ENCODE data around the gene SAMM50. TPM values are rescaled to one million over a fixed set of nuclear protein-coding genes. Genes with fewer than 3 reads are reported as not detected.

SAMM50 gene
- total RNA-seq, 4 donors from 2014 or later, result 21.6 to 28.6 (median 27.2) TPM

- Histone ChIP-seq H3K9me3 (no peaks in the 10 kb centered on the region), H3K27me3 (no peaks in the 10 kb centered on the region), H3K27ac (replicated peaks in 1 of 4) (no peak overlapping the region), H3K36me3 (peaks cover 64 to 95% (median 90%) of the 10 kb centered on the region in 4 donors), H3K4me1 (no peaks in the 10 kb centered on the region), H3K4me3 (no peak overlapping the region)
- TF ChIP-seq, protein P1, sequence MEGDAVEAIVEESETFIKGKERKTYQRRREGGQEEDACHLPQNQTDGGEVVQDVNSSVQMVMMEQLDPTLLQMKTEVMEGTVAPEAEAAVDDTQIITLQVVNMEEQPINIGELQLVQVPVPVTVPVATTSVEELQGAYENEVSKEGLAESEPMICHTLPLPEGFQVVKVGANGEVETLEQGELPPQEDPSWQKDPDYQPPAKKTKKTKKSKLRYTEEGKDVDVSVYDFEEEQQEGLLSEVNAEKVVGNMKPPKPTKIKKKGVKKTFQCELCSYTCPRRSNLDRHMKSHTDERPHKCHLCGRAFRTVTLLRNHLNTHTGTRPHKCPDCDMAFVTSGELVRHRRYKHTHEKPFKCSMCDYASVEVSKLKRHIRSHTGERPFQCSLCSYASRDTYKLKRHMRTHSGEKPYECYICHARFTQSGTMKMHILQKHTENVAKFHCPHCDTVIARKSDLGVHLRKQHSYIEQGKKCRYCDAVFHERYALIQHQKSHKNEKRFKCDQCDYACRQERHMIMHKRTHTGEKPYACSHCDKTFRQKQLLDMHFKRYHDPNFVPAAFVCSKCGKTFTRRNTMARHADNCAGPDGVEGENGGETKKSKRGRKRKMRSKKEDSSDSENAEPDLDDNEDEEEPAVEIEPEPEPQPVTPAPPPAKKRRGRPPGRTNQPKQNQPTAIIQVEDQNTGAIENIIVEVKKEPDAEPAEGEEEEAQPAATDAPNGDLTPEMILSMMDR (IDR thresholded peaks at IDR 0.05), result no peak
- TF ChIP-seq EP300 (IDR thresholded peaks at IDR 0.05) (no peak), POLR2A (IDR thresholded peaks at IDR 0.05; ENCODE audit: low read depth) (no peak), POLR2AphosphoS5 (IDR thresholded peaks at IDR 0.05) (no peak)
- no peak for DNase-seq (ENCODE audit: extremely low spot score)
- WGBS, result 71% methylated on average over 4 of the region's 4 CpGs
- intact Hi-C loops (cut with DNase I), result no loop called here
Measured at GRCh38 chr22:43975041-43975440, 19.8 kb downstream of the SAMM50 start.

- TF ChIP-seq EP300 (IDR thresholded peaks at IDR 0.05) (no peak), POLR2AphosphoS5 (IDR thresholded peaks at IDR 0.05) (no peak)
- TF ChIP-seq, protein P1 (IDR thresholded peaks at IDR 0.05), result no peak
- Histone ChIP-seq H3K27ac (replicated peaks in 1 of 4) (no peak overlapping the region), H3K36me3 (peaks cover 56 to 100% (median 93%) of the 10 kb centered on the region in 4 donors), H3K4me1 (no peaks in the 10 kb centered on the region), H3K27me3 (no peaks in the 10 kb centered on the region), H3K9me3 (no peaks in the 10 kb centered on the region), H3K4me3 (no peak overlapping the region)
- WGBS, result 84% methylated on average over 19 of the region's 19 CpGs
- intact Hi-C loops (cut with DNase I), result no loop called here
- no peak for DNase-seq (ENCODE audit: extremely low spot score)
Measured at GRCh38 chr22:43976861-43977795, 21.9 kb downstream of the SAMM50 start.

DNA sequence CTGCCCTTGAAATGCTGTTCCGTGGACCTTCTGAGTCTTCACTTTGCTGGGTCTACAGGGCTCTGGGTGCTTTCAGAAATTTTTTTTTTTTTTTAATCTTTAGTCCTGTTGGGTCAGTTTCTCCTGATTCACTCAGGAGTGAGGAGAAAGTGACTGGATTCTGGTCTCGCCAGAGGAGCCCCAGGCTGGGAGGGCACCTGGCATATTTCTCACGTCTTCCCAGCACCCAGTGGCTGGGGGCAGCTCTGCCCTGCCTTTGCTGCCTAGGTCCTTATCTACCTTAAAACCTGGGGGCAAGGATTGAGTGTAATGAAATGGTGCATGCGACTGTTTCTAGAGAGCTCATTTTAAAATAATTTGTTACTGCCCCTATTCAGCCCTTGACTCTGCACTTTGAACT lies 23.3 kb downstream of the SAMM50 start:
- WGBS, result 79% methylated on average over 4 of the region's 4 CpGs
- no peak for DNase-seq (ENCODE audit: extremely low spot score)
- no peak for TF ChIP-seq POLR2AphosphoS5 (IDR thresholded peaks at IDR 0.05)
- TF ChIP-seq POLR2A (IDR thresholded peaks at IDR 0.05; ENCODE audit: low read depth), result no peak
- TF ChIP-seq, protein P1 (IDR thresholded peaks at IDR 0.05), result no peak
- TF ChIP-seq EP300 (IDR thresholded peaks at IDR 0.05), result no peak
- Histone ChIP-seq H3K36me3 (peaks cover 56 to 100% (median 94%) of the 10 kb centered on the region in 4 donors), H3K9me3 (no peaks in the 10 kb centered on the region), H3K4me1 (no peaks in the 10 kb centered on the region), H3K27me3 (no peaks in the 10 kb centered on the region), H3K27ac (replicated peaks in 1 of 4) (no peak overlapping the region), H3K4me3 (no peak overlapping the region)
- intact Hi-C loops (cut with DNase I), result no loop called here

DNA sequence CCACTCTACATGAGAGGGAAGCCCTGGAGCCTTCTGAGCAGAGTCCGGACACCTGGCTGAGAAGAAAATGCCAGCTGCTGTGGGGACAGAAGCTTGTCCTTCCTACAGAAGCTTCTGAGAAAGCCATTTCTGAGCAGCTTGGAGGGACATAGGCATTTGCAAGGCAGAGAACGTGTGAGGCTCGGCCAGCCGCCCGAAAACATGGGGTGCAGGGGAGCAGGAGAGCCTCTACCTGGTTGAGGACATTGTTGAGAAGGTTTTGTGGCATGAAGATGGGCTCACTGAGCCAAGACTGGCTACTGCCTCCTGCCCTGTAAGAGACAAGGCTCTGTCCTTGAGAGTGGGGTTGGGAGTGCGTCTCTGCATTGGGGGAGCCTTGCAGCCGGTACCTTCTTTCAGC lies 25.3 kb downstream of the SAMM50 start:
- TF ChIP-seq POLR2AphosphoS5 (IDR thresholded peaks at IDR 0.05), result no peak
- TF ChIP-seq POLR2A (IDR thresholded peaks at IDR 0.05; ENCODE audit: low read depth), result no peak
- TF ChIP-seq, protein P1 (IDR thresholded peaks at IDR 0.05), result no peak
- TF ChIP-seq EP300 (IDR thresholded peaks at IDR 0.05), result no peak
- no peaks in the 10 kb centered on the region for H3K27me3 ChIP-seq
- intact Hi-C loops (cut with DNase I), result no loop called here
- H3K9me3 ChIP-seq, result no peaks in the 10 kb centered on the region
- no peak overlapping the region for H3K4me3 ChIP-seq
- H3K27ac ChIP-seq (replicated peaks in 1 of 4), result no peak overlapping the region
- peaks cover 54 to 100% (median 94%) of the 10 kb centered on the region in 4 donors for H3K36me3 ChIP-seq
- DNase-seq (ENCODE audit: extremely low spot score), result no peak
- 100% methylated on average over 7 of the region's 7 CpGs for WGBS
- no peaks in the 10 kb centered on the region for H3K4me1 ChIP-seq

Data from esophagus muscularis mucosa (tissue), 4 donors.